HG03469 (cell line): ENCODE data around the gene CHAD.
"Not testable (repeated sequence)": the region's sequence is repeated elsewhere in the genome, so short reads cannot be mapped to it uniquely, and the experiment has no call there.

Experiments
- ATAC-seq: cut with Tn5 transposase; IDR thresholded peaks from one replicate; pipeline ENCODE4 v1.9.1; 2021; ENCODE audit warnings: mild to moderate bottlenecking, moderate library complexity, moderate number of reproducible peaks; ENCODE audit not compliant: unreplicated experiment

Gene CHAD

DNA sequence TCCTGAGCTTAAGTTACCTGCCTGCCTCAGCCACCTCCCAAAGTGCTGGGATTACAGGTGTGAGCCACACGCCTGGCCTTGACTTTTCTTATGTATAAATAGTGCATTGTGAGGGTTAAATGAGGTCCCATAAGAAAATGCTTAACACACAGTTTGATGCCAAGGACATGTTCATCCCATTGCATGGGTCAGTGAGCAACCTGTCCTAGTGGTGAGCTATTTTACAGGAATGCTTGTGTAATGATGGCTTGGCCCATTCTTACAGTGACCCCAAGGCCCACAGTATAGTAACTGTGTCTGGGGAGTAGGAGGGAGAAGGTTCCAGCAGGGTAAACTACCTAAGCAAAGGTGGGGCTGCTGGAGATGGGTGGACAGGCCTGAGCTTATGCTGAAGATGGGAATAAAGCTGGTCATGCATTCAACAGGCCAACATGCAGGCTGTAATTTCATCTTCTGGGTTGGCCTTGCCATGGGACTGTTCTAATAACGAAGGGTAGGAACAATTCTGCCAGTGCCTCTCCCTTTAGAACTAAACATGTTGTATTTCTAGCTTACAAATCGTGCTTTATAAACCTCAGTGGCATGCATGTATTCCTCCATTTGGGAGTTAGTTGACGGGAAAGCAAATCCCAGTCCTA, 36.4 kb downstream of the CHAD start:
- ATAC-seq: no peak

- ATAC-seq: no peak
Measured at GRCh38 chr17:50430821-50431618, 37.7 kb downstream of the CHAD start.

DNA sequence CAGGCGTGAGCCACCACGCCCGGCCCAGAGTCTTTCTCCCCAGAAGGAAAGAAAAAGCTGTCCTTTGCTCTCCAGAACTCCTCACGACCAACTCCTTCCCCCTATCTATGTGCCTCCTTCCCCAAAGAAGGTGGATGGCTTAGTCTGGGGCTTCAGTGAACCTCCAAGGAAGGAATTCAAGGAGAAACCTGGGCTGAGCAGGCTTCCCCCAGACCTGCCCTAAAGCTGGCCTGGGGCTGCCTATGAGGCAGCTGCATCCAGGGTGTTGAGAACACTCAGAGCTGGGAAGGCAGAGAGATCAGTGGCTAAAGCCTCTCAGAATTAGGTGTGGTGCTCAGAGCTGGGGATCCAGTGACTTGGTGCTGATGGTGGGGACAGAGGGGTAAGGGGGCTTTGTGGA, 38.9 kb downstream of the CHAD start:
- no peak for ATAC-seq

DNA sequence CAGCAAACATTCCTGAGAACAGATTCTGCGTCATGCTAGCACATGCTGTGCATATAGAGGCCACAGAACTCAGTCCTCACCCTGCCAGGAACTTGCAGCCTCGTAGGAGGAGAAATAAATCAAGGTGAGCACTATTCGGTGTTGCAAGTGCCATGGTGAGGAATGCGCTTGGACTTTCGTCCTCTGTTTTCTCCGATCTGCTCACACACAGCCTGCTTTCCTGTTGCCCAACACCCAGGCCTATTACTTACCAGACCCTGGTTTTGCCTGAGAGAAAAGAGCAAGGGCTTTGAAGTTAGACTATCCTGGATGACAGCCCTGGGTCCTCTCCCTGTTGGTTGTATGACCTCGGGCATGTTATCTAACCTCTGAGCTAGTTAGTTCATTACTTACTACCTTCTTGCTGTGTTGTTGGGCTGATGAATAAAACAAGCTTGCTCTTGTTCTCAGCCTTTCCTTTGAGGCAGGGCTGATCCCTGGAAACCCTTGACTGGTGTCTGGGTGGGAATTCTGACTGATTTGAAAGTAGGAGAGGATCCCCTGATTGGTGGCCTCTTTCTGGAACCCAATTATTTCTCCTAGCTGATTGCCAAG, 39.8 kb downstream of the CHAD start:
- ATAC-seq: no peak

DNA sequence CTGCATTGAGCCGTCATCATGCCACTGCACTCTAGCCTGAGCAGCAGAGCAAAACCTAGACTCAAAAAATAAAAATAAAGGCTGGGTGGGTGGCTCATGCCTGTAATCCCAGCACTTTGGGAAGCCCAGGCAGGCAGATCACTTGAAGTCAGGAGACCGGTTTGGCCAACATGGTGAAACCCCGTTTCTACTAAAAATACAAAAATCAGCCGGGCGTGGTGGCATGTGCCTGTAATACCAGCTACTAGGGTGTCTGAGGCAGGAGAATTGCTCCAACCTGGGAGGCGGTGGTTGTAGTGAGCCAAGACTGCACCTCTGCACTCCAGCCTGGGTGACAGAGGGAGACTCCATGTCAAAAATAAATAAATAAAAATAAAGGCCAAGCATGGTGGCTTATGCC, 40.6 kb downstream of the CHAD start:
- not testable (repeated sequence) for ATAC-seq

DNA sequence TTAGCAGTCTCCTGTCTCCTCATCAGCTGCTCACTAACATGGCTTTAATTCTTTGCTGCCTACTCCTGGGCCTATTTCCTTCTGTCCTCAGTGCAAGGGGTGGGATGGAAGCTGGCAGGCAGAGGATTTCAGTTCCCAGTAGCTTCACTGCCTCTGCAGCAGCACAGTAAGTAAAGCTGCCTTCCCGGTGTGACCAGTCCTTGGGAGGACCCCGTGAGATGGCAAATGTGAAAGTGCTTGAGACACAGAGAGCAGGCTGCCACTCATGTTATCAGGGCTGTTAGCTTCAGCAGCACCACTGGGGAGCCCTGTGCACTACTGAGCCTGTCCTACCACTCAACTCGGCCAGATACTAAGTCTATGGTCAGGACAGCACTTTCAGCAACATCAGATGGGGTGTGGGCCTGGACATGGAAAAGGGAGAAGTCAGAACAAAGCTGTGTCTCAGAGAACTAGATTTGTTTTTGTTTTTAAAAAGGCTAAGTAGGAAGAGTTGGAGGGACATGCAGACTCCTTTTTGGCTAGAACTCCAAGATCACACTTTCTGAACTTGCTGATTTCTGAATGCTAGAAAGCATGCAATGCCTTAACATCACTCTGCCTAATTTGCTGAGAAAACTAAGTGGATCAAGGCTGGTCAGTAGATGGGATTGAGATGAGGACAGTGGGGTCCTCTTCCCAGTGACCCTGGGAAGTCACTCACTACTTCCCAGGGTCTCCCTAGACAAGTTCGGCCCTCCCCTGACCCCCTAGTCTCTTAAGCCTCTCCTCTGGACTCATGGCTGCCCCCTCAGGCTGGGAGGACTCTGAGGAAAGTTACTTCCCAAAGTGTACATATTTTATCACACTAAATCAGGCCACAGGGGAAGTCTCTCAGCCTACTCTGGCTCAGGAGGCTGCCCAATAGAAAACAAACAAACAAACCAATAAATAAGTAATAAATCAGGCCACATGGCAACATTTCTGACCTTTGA, 41.6 kb downstream of the CHAD start:
- ATAC-seq: no peak

DNA sequence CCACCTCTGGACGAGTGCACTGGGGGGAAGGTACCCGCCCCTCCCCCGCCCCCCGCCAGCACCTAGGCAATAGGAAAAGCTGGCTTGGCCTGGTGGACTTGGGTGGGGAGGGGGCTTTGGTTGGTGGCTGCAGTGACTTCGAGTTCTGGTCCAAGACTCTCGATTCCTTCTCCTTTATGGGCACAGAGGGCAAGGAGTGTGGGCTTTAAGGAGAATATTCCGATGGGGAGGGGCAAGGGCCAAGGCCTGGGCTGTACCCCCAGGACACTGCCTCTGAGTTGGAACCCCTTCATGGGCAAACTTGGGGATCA, 42.3 kb downstream of the CHAD start:
- no peak for ATAC-seq

DNA sequence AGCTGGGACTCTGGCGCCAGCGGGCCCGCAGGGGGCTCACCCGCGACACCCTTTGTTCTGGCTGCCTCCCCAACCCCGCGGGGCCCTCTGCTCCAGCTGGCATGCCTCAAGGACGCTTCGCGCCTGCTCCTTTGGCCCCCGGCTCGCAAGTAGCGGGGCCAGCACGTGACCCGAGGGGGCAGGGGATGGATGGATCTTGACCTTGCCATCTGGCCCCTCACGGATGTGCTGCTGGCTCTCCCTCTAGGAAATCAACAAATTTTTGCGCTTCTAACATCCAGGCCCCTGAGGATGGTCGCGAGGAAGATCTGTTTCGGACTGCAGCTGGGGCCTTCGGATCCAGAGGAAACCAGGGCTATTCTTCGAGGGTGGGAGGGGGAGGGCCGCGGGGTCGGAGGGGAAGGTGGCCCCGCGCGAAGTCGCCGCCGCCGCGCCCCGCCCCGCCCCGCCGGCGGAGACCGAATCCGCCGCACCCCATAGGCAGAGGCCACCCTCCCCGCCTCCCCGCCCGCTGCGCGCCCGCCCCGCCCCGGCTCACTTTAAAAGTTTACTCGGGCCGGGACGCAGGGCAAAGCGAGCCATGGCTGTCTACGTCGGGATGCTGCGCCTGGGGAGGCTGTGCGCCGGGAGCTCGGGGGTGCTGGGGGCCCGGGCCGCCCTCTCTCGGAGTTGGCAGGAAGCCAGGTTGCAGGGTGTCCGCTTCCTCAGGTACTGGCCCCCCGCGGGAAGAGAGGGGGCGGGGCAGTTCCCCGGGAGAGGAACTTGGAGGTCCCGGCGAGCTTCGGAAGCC, 42.8 kb downstream of the CHAD start, which contains the start of gene ACSF2:
Gene ACSF2 (plus strand): TSS at position 537 of the 790 bp plus-strand sequence. CDS start 44 bp downstream, at position 581.
- ATAC-seq: no peak

GRCh38 chr17:50424996-50425681, 43.5 kb downstream of the CHAD start:
- ATAC-seq: no peak

DNA sequence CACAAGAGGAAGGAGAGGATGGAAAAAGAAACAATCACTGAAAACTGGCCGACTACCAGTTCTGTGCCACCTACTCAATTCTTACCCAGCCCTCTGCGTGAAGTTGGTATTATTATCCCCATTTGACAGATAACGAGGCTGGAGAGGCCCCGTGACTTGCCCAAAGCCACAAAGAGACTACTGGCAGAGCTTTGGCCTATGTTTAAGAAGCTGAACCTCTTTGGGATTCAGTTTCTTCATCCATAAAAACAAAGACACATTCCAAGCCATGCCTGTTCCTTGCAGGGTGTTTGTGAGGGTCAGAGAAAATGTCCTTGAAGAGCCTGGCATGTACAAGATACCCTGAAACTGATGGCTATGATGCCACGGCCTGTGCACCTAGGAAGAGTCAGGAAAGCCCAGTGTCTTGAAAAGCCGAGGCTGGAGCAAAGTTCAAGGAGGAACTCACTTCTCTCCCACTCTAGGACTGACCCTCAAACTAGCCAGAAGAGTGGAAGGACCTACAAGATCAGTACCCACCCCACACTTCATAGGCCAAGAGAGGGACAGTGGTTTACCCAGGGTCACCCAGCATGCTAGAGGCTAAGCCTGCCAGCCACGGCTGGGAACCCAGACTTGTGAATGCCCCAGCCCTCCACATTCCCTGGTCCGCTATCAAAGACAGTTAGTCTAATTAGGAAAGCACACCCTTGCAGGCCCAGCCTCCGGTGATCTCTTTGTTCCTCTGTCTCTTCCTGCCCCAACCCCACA, 44.3 kb downstream of the CHAD start:
- ATAC-seq: no peak

- no peak for ATAC-seq
Measured at GRCh38 chr17:50423553-50424159, 45.0 kb downstream of the CHAD start.

- ATAC-seq: no peak
Measured at GRCh38 chr17:50422738-50423137, 45.9 kb downstream of the CHAD start.

GRCh38 chr17:50421308-50422051, 47.2 kb downstream of the CHAD start:
- no peak for ATAC-seq

- ATAC-seq: no peak
Measured at GRCh38 chr17:50420419-50421112, 48.1 kb downstream of the CHAD start.

DNA sequence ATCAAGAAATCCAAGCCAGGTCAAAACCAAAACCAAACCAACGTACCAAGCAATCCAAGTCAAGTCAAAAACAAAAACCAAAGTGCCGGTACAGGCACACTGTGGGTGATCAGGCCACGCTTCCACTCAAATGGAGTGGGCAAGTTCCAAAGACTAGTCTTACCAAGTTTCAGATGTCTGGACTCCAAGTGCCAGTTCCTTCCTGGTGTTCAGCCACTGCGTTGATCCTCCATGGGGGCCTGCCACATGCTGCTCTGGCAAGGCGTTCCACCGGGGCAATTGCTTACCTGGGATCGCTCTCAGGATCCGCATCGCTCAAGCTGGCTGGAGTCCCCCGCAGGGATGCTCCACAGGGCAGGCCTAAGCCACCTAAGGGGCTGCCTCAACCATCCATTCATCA, 49.1 kb downstream of the CHAD start:
- ATAC-seq: not testable (repeated sequence)

- no peak for ATAC-seq
Measured at GRCh38 chr17:50414808-50415207, 53.9 kb downstream of the CHAD start.
